BJ (cell line): ENCODE measurements around the gene ZMYM4. TPM values are rescaled to one million over a fixed set of nuclear protein-coding genes. Genes with fewer than 3 reads are reported as not detected.

ENCODE experiments used
- CTCF ChIA-PET: fragments of 350-600 bp; formaldehyde crosslinking; extraction: SDS; loops from one replicate; lab custom pipeline; 2021; ENCODE audit warnings: antibody characterized with exemption, inconsistent platforms; lab: Yijun Ruan, JAX
- POLR2A ChIA-PET: fragments of 300-600 bp; sonication (Branson Sonifier 250); formaldehyde crosslinking; extraction: SDS; loops from one replicate; lab custom pipeline; 2021; ENCODE audit warnings: antibody characterized with exemption; lab: Charles Lee
- DNase-seq: peaks from one replicate; pipeline ENCODE4 v3.0.0-alpha.2; 2011; ENCODE audit warnings: low read depth
- H3K27me3 ChIP-seq: 2 replicates; pipeline ENCODE4 v1.6.0; 2011; ENCODE audit warnings: low read length; ENCODE audit not compliant: control insufficient read depth, insufficient read depth
- H3K36me3 ChIP-seq: 2 replicates; pipeline ENCODE4 v1.5.1; 2011; ENCODE audit warnings: low read length; ENCODE audit not compliant: control insufficient read depth, insufficient read depth
- H3K4me3 ChIP-seq: 2 replicates; pipeline ENCODE4 v1.5.1; 2011; ENCODE audit warnings: low read depth, mild to moderate bottlenecking, control low read depth, low read length
- polyA plus RNA-seq: library from polyadenylated mRNA; depleted of rRNA; stranded (reverse); fragments of >200 nt; gene quantifications from 2 replicates; pipeline ENCODE4 v1.2.3, GENCODE V29; 2011
- TF ChIP-seq, protein P1 (sequence below): IDR thresholded peaks from 2 replicates; pipeline ENCODE4 v1.5.1; 2011; ENCODE audit warnings: low read depth, mild to moderate bottlenecking, control low read depth, inconsistent platforms, low read length, moderate library complexity; ENCODE audit not compliant: insufficient read depth

The ZMYM4 gene
- polyA plus RNA-seq, 1 experiment = 19.2 TPM

DNA sequence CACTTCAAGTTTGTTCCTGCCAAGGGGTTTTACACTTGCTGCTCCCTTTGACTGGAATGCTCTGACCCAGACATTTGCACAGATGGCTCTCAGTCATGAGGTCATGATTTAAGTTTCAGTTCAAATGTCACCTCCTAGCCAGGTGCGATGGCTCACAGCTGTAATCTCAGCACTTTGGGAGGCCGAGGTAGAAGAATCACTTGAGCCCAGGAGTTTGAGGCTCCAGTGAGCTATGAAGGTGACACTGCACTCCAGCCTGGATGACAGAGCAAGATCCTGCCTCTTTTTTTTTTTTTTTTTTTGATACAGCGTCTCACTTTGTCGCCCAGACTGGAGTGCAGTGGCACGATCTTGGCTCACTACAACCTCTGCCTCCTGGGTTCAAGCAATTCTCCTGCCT lies 4.5 kb upstream of the ZMYM4 start:
- H3K4me3 ChIP-seq = no peak overlapping the region
- POLR2A ChIA-PET = no interaction called here
- TF ChIP-seq, protein P1, sequence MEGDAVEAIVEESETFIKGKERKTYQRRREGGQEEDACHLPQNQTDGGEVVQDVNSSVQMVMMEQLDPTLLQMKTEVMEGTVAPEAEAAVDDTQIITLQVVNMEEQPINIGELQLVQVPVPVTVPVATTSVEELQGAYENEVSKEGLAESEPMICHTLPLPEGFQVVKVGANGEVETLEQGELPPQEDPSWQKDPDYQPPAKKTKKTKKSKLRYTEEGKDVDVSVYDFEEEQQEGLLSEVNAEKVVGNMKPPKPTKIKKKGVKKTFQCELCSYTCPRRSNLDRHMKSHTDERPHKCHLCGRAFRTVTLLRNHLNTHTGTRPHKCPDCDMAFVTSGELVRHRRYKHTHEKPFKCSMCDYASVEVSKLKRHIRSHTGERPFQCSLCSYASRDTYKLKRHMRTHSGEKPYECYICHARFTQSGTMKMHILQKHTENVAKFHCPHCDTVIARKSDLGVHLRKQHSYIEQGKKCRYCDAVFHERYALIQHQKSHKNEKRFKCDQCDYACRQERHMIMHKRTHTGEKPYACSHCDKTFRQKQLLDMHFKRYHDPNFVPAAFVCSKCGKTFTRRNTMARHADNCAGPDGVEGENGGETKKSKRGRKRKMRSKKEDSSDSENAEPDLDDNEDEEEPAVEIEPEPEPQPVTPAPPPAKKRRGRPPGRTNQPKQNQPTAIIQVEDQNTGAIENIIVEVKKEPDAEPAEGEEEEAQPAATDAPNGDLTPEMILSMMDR = no peak
- no peaks in the 10 kb centered on the region for H3K36me3 ChIP-seq
- H3K27me3 ChIP-seq = no peaks in the 10 kb centered on the region
- no peak for DNase-seq
- CTCF ChIA-PET = interaction anchor here (0.7 kb wide), 1 partner anchor 39 kb away, joined by 3 read pairs; no protein-coding TSS in a partner anchor

DNA sequence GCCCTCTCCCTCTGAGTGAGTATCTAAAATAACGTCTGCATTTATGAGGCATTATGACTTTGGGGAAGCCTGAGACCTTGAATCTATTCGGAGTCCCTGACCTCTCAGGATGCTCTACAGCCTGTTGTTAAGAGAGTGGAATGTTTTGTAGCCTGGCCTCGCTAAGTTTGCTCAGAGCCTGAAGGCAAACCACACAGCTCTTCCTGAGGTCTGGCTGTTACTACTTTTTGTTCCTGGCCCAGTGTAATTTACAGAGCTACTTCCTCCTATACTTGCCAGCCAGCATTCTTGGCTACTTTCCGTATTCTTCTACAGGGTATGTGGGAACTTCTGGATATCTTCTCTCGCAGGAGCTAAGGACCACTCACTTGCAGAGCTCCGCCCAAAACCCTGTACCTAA lies 3.6 kb upstream of the ZMYM4 start:
- POLR2A ChIA-PET = no interaction called here
- Histone ChIP-seq H3K27me3 (no peaks in the 10 kb centered on the region), H3K4me3 (no peak overlapping the region), H3K36me3 (no peaks in the 10 kb centered on the region)
- DNase-seq = peak; percentile 57
- CTCF ChIA-PET = interaction anchor here (0.6 to 1.7 kb wide), 3 partner anchors 36 to 63 kb away, joined by 3 to 4 read pairs (median 4); no protein-coding TSS in a partner anchor
- TF ChIP-seq, protein P1 = no peak

DNA sequence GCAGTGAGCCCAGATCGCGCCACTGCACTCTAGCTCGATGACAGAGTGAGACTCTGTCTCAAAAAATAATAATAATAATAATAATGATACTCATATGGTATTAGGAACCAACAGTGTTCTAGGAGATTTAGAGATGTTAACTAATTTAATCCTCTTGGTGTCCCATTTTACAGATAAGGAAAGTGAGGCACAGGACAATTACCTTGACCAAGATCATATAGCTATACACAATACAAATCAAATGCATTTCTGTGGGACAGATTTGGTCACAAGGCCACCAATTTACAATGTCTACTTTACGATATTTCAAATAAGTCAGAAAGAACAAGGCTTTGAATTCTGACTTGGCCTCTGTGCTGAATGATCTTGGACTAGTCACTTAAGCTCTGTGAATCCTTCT lies 2.2 kb upstream of the ZMYM4 start:
- DNase-seq = no peak
- Histone ChIP-seq H3K4me3 (no peak overlapping the region), H3K27me3 (no peaks in the 10 kb centered on the region), H3K36me3 (no peaks in the 10 kb centered on the region)
- TF ChIP-seq, protein P1 = no peak
- POLR2A ChIA-PET = no interaction called here
- CTCF ChIA-PET = no interaction called here

- no peaks in the 10 kb centered on the region for H3K27me3 ChIP-seq
- H3K36me3 ChIP-seq = no peaks in the 10 kb centered on the region
- DNase-seq = no peak
- CTCF ChIA-PET = no interaction called here
- TF ChIP-seq, protein P1 = no peak
- H3K4me3 ChIP-seq = peak overlapping the region; percentile 93
- POLR2A ChIA-PET = no interaction called here
Measured at GRCh38 chr1:35269201-35269988, 886 bp downstream of the ZMYM4 start.

GRCh38 chr1:35269989-35270289 lies 1.4 kb downstream of the ZMYM4 start:
- Histone ChIP-seq H3K4me3 (peak overlapping the region; percentile 93), H3K36me3 (no peaks in the 10 kb centered on the region), H3K27me3 (no peaks in the 10 kb centered on the region)
- no peak for DNase-seq
- CTCF ChIA-PET = no interaction called here
- POLR2A ChIA-PET = no interaction called here
- TF ChIP-seq, protein P1 = no peak
